Measurements from ENCODE around the gene SLCO3A1.
A peak's percentile ranks its signal among the peaks of the same experiment; 100 is the strongest.
"Not testable (repeated sequence)": the region's sequence is repeated elsewhere in the genome, so short reads cannot be mapped to it uniquely, and the experiment has no call there.

Gene SLCO3A1

GRCh38 chr15:91942720-91943394, 89.3 kb downstream of the SLCO3A1 start:
- peak; percentile 98 for DNase-seq

- no peak for DNase-seq
Observed at GRCh38 chr15:91944331-91944730, 90.8 kb downstream of the SLCO3A1 start.

GRCh38 chr15:91945385-91945784, 91.9 kb downstream of the SLCO3A1 start:
- no peak for DNase-seq

GRCh38 chr15:91946075-91946474, 92.6 kb downstream of the SLCO3A1 start:
- no peak for DNase-seq

GRCh38 chr15:91946581-91947292, 93.2 kb downstream of the SLCO3A1 start:
- peak; percentile 82 for DNase-seq

GRCh38 chr15:91947293-91947679, 93.8 kb downstream of the SLCO3A1 start:
- peak; percentile 84 for DNase-seq

- no peak for DNase-seq
Observed at GRCh38 chr15:91947683-91948608, 94.4 kb downstream of the SLCO3A1 start.

- no peak for DNase-seq
Observed at GRCh38 chr15:91949361-91949760, 95.9 kb downstream of the SLCO3A1 start.

- no peak for DNase-seq
Observed at GRCh38 chr15:91950054-91950453, 96.5 kb downstream of the SLCO3A1 start.

GRCh38 chr15:91950631-91951329, 97.3 kb downstream of the SLCO3A1 start:
- DNase-seq: peak; percentile 85

- DNase-seq: no peak
Observed at GRCh38 chr15:91952216-91952615, 98.7 kb downstream of the SLCO3A1 start.

GRCh38 chr15:91953432-91953831, 99.9 kb downstream of the SLCO3A1 start:
- DNase-seq: no peak

- peak; percentile 30 for DNase-seq
Observed at GRCh38 chr15:91954292-91954691, 100.8 kb downstream of the SLCO3A1 start.

GRCh38 chr15:91956026-91956723, 102.7 kb downstream of the SLCO3A1 start:
- no peak for DNase-seq

- DNase-seq: no peak
Observed at GRCh38 chr15:91961357-91961756, 107.8 kb downstream of the SLCO3A1 start.

GRCh38 chr15:91963747-91964146, 110.2 kb downstream of the SLCO3A1 start:
- DNase-seq: not testable (repeated sequence)

GRCh38 chr15:91965501-91966193, 112.1 kb downstream of the SLCO3A1 start:
- no peak for DNase-seq

- DNase-seq: no peak
Observed at GRCh38 chr15:91966194-91966552, 112.7 kb downstream of the SLCO3A1 start.

- DNase-seq: no peak
Observed at GRCh38 chr15:91967935-91968606, 114.6 kb downstream of the SLCO3A1 start.

- DNase-seq: no peak
Observed at GRCh38 chr15:91968610-91969009, 115.1 kb downstream of the SLCO3A1 start.

GRCh38 chr15:91970142-91970541, 116.6 kb downstream of the SLCO3A1 start:
- no peak for DNase-seq
